ENCODE results near the gene EFHD2.
A peak's percentile ranks its signal among the peaks of the same experiment; 100 is the strongest.
"Not testable (repeated sequence)": the region's sequence is repeated elsewhere in the genome, so short reads cannot be mapped to it uniquely, and the experiment has no call there.

Gene EFHD2

DNA sequence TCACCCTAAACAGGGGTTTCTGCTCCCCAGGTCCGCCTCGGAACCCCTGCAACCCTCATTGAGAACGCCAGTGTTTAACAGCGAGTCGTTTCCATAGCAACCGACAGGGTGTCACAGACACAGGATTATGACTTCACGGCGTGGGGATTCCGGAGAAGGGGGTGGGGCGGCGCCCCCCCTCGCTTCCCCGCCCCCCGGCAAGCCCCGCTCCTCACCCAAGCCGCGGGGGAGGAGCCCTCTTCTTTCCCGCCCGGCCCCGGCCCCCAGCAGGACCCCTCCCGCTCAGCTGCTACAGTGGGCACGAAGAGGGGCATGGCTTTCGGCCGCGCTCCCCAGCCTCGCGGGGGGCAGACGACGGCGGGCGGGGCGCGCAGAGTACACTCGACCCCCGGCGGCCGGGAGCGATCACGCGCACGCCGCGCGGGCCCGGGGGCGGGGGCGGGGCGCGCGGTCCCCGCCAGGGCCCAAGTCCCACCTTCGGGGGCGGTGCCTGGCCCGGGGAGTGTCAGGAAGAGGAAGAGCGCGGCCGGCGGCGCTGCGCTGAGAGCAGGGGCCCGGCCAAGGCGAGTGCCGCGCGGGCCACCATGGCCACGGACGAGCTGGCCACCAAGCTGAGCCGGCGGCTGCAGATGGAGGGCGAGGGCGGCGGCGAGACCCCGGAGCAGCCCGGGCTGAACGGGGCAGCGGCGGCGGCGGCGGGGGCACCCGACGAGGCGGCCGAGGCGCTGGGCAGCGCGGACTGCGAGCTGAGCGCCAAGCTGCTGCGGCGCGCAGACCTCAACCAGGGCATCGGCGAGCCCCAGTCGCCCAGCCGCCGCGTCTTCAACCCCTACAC, at the start of gene EFHD2:
TSS of gene EFHD2 (plus strand) at position 501 of the 835 bp plus-strand sequence. CDS start at position 585, 84 bp downstream.
- peak; percentile 88 for DNase-seq

DNA sequence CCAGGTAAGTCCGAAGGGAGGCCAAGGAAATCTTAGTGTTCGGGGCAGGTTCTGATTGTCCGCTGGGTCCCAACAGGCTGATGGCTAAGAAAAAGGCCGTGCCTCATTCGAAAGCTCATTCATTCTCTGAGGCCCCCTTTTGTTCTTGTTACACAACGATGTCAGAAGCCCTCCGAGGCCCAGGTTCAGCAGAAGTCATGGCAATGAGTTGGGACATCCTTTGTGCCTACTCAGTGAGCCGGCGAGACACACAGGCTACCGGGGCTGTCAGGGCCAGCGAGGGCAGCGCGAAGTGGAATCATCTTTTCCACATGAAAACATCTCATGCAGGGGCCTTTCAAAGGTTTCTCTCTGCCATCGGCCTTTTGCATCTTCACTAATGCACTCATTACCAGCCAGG, 49.0 kb upstream of the EFHD2 start:
- no peak for DNase-seq

- DNase-seq: no peak
Measured at GRCh38 chr1:15362096-15362736, 47.5 kb upstream of the EFHD2 start.

GRCh38 chr1:15362737-15363128, 47.0 kb upstream of the EFHD2 start:
- no peak for DNase-seq

- DNase-seq: no peak
Measured at GRCh38 chr1:15364740-15365139, 44.9 kb upstream of the EFHD2 start.

- no peak for DNase-seq
Measured at GRCh38 chr1:15368888-15369287, 40.8 kb upstream of the EFHD2 start.

DNA sequence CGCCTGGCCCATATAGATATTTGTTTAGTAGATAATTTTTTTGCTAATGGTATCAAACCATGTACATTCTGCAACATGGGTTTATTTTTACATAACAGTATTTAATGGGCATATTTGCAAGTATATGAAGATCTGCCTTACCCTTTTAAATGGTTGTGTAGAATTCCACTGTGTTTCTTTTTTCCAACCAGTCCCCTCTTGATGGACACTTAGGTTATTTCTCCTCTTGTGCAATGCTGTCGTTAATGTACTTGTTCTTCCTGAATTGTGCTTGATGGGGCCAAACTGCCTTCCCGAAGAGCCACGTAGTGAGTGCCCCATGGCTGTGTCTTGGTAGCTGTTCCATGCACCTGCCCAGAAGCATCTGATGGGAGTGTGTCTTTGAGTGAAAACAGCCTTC, 39.4 kb upstream of the EFHD2 start:
- no peak for DNase-seq

- DNase-seq: no peak
Measured at GRCh38 chr1:15370781-15371520, 38.7 kb upstream of the EFHD2 start.

GRCh38 chr1:15371610-15372545, 37.8 kb upstream of the EFHD2 start:
- DNase-seq: no peak

DNA sequence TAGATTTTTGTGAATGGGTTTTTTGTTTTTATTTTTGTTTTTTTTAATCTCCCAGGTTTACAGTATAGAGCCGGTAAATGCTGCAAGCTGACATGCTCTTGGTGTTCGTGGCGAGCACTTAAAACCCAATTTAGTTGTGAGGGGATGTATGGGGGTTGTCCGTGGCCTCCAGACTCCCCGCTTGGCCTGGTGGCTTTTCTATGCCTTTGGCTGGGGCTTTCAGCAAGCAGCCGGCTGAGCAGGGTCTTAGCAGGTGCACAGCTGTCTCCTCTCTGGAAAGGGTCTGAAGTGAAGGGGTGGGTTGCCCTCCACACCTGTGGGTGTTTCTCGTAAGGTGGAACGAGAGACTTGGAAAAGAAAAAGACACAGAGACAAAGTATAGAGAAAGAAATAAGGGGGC, 31.0 kb upstream of the EFHD2 start:
- no peak for DNase-seq

- DNase-seq: not testable (repeated sequence)
Measured at GRCh38 chr1:15379151-15379550, 30.5 kb upstream of the EFHD2 start.

DNA sequence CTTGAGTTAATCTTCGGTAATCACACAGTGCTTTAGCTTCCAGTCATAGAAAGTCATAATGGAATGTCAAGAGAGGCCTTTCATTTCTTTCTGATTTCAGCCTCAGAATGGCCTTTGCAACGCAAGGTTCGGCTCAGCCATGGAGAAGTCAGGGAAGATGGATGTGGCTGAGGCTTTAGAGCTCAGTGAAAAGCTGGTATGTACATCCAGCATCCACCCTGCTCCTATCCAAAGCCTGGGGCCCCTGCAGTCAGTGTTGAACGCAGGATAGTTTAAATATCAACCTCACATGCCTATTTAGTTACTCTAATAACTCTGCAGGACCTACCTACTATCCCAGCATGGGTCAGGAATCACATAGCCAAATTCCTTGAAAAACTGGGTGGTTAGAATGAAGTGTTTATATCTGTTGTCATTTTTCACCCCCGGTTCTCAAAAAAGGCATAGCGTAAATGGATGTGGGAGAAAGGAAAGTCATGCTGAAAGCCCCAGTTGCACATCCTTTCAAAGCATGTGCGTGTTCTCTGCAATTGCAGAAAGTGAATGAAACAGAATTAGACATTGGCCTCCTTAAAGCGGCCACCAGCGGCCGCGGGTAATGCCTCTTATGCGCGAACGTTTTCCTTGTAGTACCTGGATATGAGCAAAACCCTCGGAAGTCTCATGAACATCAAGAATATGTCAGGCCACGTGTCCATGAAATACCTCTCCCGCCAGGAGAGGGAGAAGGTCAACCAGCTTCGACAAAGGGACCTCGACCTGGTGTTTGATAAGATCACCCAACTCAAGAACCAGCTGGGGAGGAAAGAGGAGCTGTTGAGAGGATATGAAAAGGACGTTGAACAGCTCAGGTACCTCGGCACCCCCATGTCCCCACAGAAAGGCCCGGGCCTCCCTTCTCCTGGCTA, 28.8 kb upstream of the EFHD2 start:
- no peak for DNase-seq

GRCh38 chr1:15381805-15382204, 27.9 kb upstream of the EFHD2 start:
- DNase-seq: no peak

GRCh38 chr1:15382601-15383518, 26.8 kb upstream of the EFHD2 start:
- no peak for DNase-seq

GRCh38 chr1:15383810-15384209, 25.9 kb upstream of the EFHD2 start:
- DNase-seq: no peak

- no peak for DNase-seq
Measured at GRCh38 chr1:15384301-15384901, 25.3 kb upstream of the EFHD2 start.

- no peak for DNase-seq
Measured at GRCh38 chr1:15385420-15385819, 24.3 kb upstream of the EFHD2 start.

DNA sequence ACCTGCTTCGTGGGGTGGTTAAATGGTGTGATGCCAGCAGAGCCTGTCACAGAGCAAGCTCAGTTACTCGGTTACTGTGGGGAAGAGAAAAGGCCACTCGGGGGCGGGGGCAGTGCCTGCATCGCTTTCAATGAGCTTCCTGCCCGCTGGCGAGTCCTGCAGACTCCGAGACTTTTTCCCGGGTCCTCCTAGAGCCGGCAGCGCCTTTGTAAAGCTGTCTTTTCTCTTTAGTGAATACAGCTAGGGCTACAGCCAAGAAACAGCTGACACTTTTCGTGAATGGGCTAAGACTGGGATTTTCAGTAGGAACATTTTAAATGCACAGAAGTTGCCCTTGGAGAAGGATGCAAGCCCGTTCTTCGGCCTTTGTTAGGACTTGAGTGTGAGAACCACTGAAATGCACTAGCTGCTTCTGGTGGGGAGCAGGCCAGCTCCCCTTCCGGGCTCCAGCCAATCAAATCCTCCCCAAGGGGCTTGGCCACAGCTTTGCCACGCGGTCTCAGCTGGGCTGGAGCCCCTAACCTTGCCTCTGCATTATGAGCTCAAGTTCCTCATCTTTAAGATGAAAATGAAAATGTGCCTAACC, 23.4 kb upstream of the EFHD2 start:
- no peak for DNase-seq

GRCh38 chr1:15388201-15388880, 21.3 kb upstream of the EFHD2 start:
- no peak for DNase-seq

All from COR-L47 (cell line).